Measurements from ENCODE around the gene RAB11FIP3. TPM values are rescaled to one million over a fixed set of nuclear protein-coding genes. Genes with fewer than 3 reads are reported as not detected.

The RAB11FIP3 gene
- total and polyA plus RNA-seq, 2 of the 13 experiments (the other 11 are each of a cell fraction or from before 2014, with no cell fraction given), result 34.3 to 57.6 TPM

DNA sequence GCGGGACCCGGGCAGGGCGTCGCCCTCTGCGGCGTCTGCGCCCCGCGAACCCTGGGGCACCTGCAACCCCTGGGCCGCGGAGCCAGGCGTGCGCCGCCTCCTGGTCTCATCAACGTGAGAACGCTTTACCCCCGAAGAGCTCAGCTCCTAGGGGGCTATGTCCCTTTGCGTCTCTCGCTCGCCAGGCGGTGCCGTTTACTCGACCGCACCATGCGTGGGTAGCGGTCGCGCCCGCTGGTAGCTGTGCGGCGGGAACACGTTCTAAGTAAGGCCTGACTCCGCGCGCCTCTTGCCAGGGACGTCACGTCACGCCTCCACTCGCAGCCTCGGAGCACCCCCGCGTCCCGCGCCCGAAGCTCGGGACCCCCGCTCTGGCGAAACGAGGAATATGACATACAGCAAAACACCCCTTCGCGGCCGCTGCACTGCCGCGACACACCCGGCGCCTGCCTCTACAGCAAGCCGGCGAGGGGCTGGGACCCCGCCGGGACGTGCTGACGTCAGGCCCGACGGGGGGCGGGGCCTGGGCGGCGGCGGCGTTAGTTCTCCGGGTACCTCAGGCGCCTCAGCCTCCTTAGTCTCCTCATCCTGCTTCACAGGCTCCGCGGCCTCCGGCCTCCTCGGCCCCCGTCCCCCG is at the start of gene RAB11FIP3 (continued):
- TF ChIP-seq ARID5B (CRISPR knock-in tag; IDR thresholded peaks at IDR 0.05) (0 out of 2 replicates have a peak, but pooled peaks have one; percentile 11), ZNF224 (CRISPR knock-in tag; IDR thresholded peaks at IDR 0.05) (0 out of 2 replicates have a peak, but pooled peaks have one; percentile 67), ZNF512 (CRISPR knock-in tag; IDR thresholded peaks at IDR 0.05) (no peak; the same call in 1 of the 2 replicates), KAT2B (IDR thresholded peaks at IDR 0.05; ENCODE audit: borderline replicate concordance, low read depth, low read length) (no peak), ZSCAN9 (CRISPR knock-in tag; IDR thresholded peaks at IDR 0.05; ENCODE audit: borderline replicate concordance) (no peak), HOXA7 (CRISPR knock-in tag; IDR thresholded peaks at IDR 0.05) (no peak), ZNF766 (CRISPR knock-in tag; IDR thresholded peaks at IDR 0.05; ENCODE audit: borderline replicate concordance) (peak; percentile 95), ZNF468 (CRISPR knock-in tag; IDR thresholded peaks at IDR 0.05) (no peak), NCOA1 (CRISPR knock-in tag; IDR thresholded peaks at IDR 0.05) (peak; percentile 91), ZFY (CRISPR knock-in tag; IDR thresholded peaks at IDR 0.05) (peak; percentile 81), ZNF124 (CRISPR knock-in tag; IDR thresholded peaks at IDR 0.05) (no peak; the same call in 1 of the 2 replicates), ZNF501 (CRISPR knock-in tag; IDR thresholded peaks at IDR 0.05) (peak; percentile 91), ZNF746 (CRISPR knock-in tag; IDR thresholded peaks at IDR 0.05) (no peak), POLR2AphosphoS2 (IDR thresholded peaks at IDR 0.05; ENCODE audit: low read depth, low read length) (no peak), E2F5 (CRISPR knock-in tag; conservative IDR thresholded peaks at IDR 0.05) (0 out of 2 replicates have a peak, but pooled peaks have one; percentile 12), TCF7L2 (IDR thresholded peaks at IDR 0.05; ENCODE audit: low read depth, low read length) (no peak), JUNB (CRISPR knock-in tag; IDR thresholded peaks at IDR 0.05; ENCODE audit: borderline replicate concordance) (no peak), ZNF883 (CRISPR knock-in tag; IDR thresholded peaks at IDR 0.05; ENCODE audit: not compliant biosample characterization) (no peak), HHEX (CRISPR knock-in tag; IDR thresholded peaks at IDR 0.05) (no peak), CENPX (CRISPR knock-in tag; IDR thresholded peaks at IDR 0.05) (no peak), HOXD1 (CRISPR knock-in tag; IDR thresholded peaks at IDR 0.05) (peak; percentile 86), BORCS8-MEF2B (CRISPR knock-in tag; IDR thresholded peaks at IDR 0.05) (peak; percentile 76; the same call in 1 of the 2 replicates), U2AF2 (IDR thresholded peaks at IDR 0.05; ENCODE audit: low read depth, low read length) (no peak), ZBTB20 (CRISPR knock-in tag; IDR thresholded peaks at IDR 0.05; ENCODE audit: borderline replicate concordance, low read depth) (no peak), ZNF672 (CRISPR knock-in tag; IDR thresholded peaks at IDR 0.05) (no peak), NCOR1 (IDR thresholded peaks at IDR 0.05; ENCODE audit: borderline replicate concordance, low read length) (no peak)
